Breast epithelium (tissue), 4 donors: ENCODE results near the gene TSPEAR. TPM values are rescaled to one million over a fixed set of nuclear protein-coding genes. Genes with fewer than 3 reads are reported as not detected.
A peak's percentile ranks its signal among the peaks of the same experiment; 100 is the strongest.

Source experiments
- DNase-seq, 2 donors: peaks; one replicate each; pipeline ENCODE4 v3.0.0-alpha.2; 2019; ENCODE audit warnings: low spot score in 2 of 2
- H3K27ac ChIP-seq, 2 donors: fragments of 200-600 bp; sonication (generic) in 1 of 2; one replicate each; pipeline ENCODE4 v1.5.1; 2016 to 2019; ENCODE audit warnings: mild to moderate bottlenecking in 1 of 2
- H3K27me3 ChIP-seq, 2 donors: fragments of 200-600 bp; sonication (generic) in 1 of 2; one replicate each; pipeline versions ENCODE4 v1.5.1 to v1.6.0; 2017 to 2019; ENCODE audit warnings: control low read depth in 1 of 2, mild to moderate bottlenecking in 1 of 2
- H3K36me3 ChIP-seq: fragments of 200-600 bp; one replicate; pipeline ENCODE4 v1.5.1; 2019
- H3K4me1 ChIP-seq, 2 donors: fragments of 200-600 bp; sonication (generic); one replicate each; pipeline ENCODE4 v1.5.1; 2016 to 2019; ENCODE audit warnings: control low read depth in 1 of 2
- H3K4me3 ChIP-seq, 3 donors: fragments of 200-600 bp; sonication (generic); 1 replicate in 2 of 3; 2 replicates in 1 of 3; pipeline ENCODE4 v1.5.1; 2016 to 2019; ENCODE audit warnings: mild to moderate bottlenecking in 3 of 3, moderate library complexity in 2 of 3
- H3K9me3 ChIP-seq, 2 donors: fragments of 200-600 bp; sonication (generic) in 1 of 2; one replicate each; pipeline ENCODE4 v1.5.1; 2016 to 2019; ENCODE audit warnings: control low read depth in 1 of 2
- CTCF ChIP-seq, 3 donors: fragments of 450-650 bp; IDR thresholded peaks; one replicate each; pipeline ENCODE4 v1.5.1; 2016 to 2017; ENCODE audit warnings: antibody characterized with exemption in 3 of 3, mild to moderate bottlenecking in 3 of 3, moderate library complexity in 3 of 3
- POLR2A ChIP-seq: fragments of 450-650 bp; IDR thresholded peaks from one replicate; pipeline ENCODE4 v1.6.1; 2016; ENCODE audit warnings: antibody characterized with exemption, mild to moderate bottlenecking, moderate library complexity
- POLR2AphosphoS5 ChIP-seq, 3 donors: sonication (generic); formaldehyde crosslinking; IDR thresholded peaks; one replicate each; pipeline ENCODE4 v1.6.1; 2017; ENCODE audit warnings: antibody characterized with exemption in 3 of 3
- intact Hi-C: fragments of 100-400 bp; cut with DNase I; formaldehyde crosslinking; loops from one replicate; pipeline ENCODE4 v1.15.1; 2023; ENCODE audit warnings: low total_unique reads
- total RNA-seq, 3 donors: library from RNA; depleted of rRNA; stranded (reverse); fragments of >200 nt; gene quantifications; one replicate each; pipeline ENCODE4 v1.1.0, GENCODE V29; 2016

TSPEAR gene
- total RNA-seq, 3 donors from 2014 or later, result 0.15 TPM; not detected in 2

- no peak for DNase-seq
Observed at GRCh38 chr21:44704636-44705001, 6.8 kb downstream of the TSPEAR start.

GRCh38 chr21:44703731-44704635 lies 7.4 kb downstream of the TSPEAR start:
- H3K9me3 ChIP-seq, result peaks cover 0 to 5% of the 10 kb centered on the region in 2 donors
- H3K36me3 ChIP-seq, result no peaks in the 10 kb centered on the region
- H3K4me3 ChIP-seq, result no peak overlapping the region
- peaks cover 0 to 86% of the 10 kb centered on the region in 2 donors for H3K27me3 ChIP-seq
- H3K4me1 ChIP-seq, result no peaks in the 10 kb centered on the region
- intact Hi-C loops, result no loop called here
- H3K27ac ChIP-seq, result no peak overlapping the region
- peak in 1 of 2 donors; percentile 3 for DNase-seq
- TF ChIP-seq POLR2AphosphoS5 (IDR thresholded peaks at IDR 0.05), result no peak
- no peak for TF ChIP-seq POLR2A
- no peak for TF ChIP-seq CTCF (IDR thresholded peaks at IDR 0.05)

More at GRCh38 chr21:44704636-44705001, 6.8 kb downstream of the TSPEAR start:
- TF ChIP-seq CTCF (IDR thresholded peaks at IDR 0.05), result no peak
- TF ChIP-seq POLR2A, result no peak
- TF ChIP-seq POLR2AphosphoS5 (IDR thresholded peaks at IDR 0.05), result no peak
- H3K36me3 ChIP-seq, result no peaks in the 10 kb centered on the region
- H3K4me1 ChIP-seq, result peaks cover 0 to 4% of the 10 kb centered on the region in 2 donors
- peaks cover 0 to 5% of the 10 kb centered on the region in 2 donors for H3K9me3 ChIP-seq
- no peak overlapping the region for H3K4me3 ChIP-seq
- H3K27ac ChIP-seq, result no peak overlapping the region
- H3K27me3 ChIP-seq, result peaks cover 0 to 89% of the 10 kb centered on the region in 2 donors
- intact Hi-C loops, result no loop called here

- Histone ChIP-seq H3K9me3 (peaks cover 0 to 5% of the 10 kb centered on the region in 2 donors), H3K4me3 (no peak overlapping the region), H3K27me3 (peaks cover 2 to 86% of the 10 kb centered on the region in 2 donors), H3K27ac (no peak overlapping the region), H3K4me1 (no peaks in the 10 kb centered on the region), H3K36me3 (no peaks in the 10 kb centered on the region)
- intact Hi-C loops, result no loop called here
- DNase-seq, result no peak
- TF ChIP-seq POLR2A (no peak), CTCF (IDR thresholded peaks at IDR 0.05) (no peak), POLR2AphosphoS5 (IDR thresholded peaks at IDR 0.05) (no peak)
Observed at GRCh38 chr21:44702973-44703730, 8.2 kb downstream of the TSPEAR start.

- peak in 1 of 2 donors; percentile 2 for DNase-seq
- Histone ChIP-seq H3K27me3 (peaks cover 2 to 86% of the 10 kb centered on the region in 2 donors), H3K9me3 (peaks cover 0 to 5% of the 10 kb centered on the region in 2 donors), H3K36me3 (no peaks in the 10 kb centered on the region), H3K4me3 (no peak overlapping the region), H3K4me1 (no peaks in the 10 kb centered on the region), H3K27ac (no peak overlapping the region)
- intact Hi-C loops, result no loop called here
- no peak for TF ChIP-seq POLR2AphosphoS5 (IDR thresholded peaks at IDR 0.05)
- no peak for TF ChIP-seq CTCF (IDR thresholded peaks at IDR 0.05)
- TF ChIP-seq POLR2A, result no peak
Observed at GRCh38 chr21:44702111-44702972, 9.0 kb downstream of the TSPEAR start.
